ENCODE results near the gene RBM3. TPM values are rescaled to one million over a fixed set of nuclear protein-coding genes. Genes with fewer than 3 reads are reported as not detected.

Gene RBM3
- total RNA-seq, 3 donors from 2014 or later (not counting 1 experiment from before 2014, with no cell fraction given) = 356 to 419 (median 366) TPM

DNA sequence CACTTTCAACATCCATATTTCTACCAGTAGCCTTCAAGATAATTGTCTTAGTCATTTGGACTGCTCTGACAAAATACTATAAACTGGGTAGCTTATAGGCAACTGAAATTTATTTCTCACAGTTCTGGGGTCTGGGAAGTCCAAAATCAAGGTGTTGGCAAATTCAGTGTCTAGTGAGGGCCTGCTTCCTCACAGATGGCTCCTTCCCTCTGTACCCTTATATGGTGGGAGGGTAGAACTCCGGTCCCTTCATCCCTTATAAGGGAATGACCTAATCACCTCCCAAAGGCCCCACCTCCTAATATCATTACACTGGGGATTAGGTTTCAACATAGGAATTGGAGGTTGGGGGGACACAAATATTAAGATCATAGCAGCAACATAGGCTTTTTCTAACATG is 42.1 kb upstream of the RBM3 start:
- Histone ChIP-seq H3K4me3 (ENCODE audit: low read length) (no peak overlapping the region), H3K27ac (ENCODE audit: low read length) (peak overlapping the region; percentile 86), H3K36me3 (ENCODE audit: control insufficient read depth, insufficient read depth, low read length) (peaks cover 12% of the 10 kb centered on the region), H3K9me3 (ENCODE audit: control insufficient read depth, insufficient read depth, low read length) (no peaks in the 10 kb centered on the region), H3K4me1 (ENCODE audit: control insufficient read depth, insufficient read depth, low read length) (peaks cover 13% of the 10 kb centered on the region), H3K27me3 (ENCODE audit: control insufficient read depth, insufficient read depth, low read length) (no peaks in the 10 kb centered on the region)
- Mint-ChIP-seq H3K27me3 (ENCODE audit: low read depth in 2 of 2) (no peaks in the 10 kb centered on the region), H3K9me3 (no peaks in the 10 kb centered on the region), H3K4me3 (peak overlapping the region; percentile 32), H3K27ac (peak overlapping the region; percentile 83 to 99), H3K36me3 (no peaks in the 10 kb centered on the region), H3K4me1 (peaks cover 10 to 50% of the 10 kb centered on the region in 2 donors)
- intact Hi-C loops (cut with micrococcal nuclease) = no loop called here
- DNase-seq (no peak), ATAC-seq (peak in 2 of 3 donors; percentile 27 to 52)
- TF ChIP-seq, protein P1, sequence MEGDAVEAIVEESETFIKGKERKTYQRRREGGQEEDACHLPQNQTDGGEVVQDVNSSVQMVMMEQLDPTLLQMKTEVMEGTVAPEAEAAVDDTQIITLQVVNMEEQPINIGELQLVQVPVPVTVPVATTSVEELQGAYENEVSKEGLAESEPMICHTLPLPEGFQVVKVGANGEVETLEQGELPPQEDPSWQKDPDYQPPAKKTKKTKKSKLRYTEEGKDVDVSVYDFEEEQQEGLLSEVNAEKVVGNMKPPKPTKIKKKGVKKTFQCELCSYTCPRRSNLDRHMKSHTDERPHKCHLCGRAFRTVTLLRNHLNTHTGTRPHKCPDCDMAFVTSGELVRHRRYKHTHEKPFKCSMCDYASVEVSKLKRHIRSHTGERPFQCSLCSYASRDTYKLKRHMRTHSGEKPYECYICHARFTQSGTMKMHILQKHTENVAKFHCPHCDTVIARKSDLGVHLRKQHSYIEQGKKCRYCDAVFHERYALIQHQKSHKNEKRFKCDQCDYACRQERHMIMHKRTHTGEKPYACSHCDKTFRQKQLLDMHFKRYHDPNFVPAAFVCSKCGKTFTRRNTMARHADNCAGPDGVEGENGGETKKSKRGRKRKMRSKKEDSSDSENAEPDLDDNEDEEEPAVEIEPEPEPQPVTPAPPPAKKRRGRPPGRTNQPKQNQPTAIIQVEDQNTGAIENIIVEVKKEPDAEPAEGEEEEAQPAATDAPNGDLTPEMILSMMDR (IDR thresholded peaks at IDR 0.05) = no peak
- WGBS (ENCODE audit: insufficient coverage) = no CpG with 5 or more reads among the region's 1 CpG

DNA sequence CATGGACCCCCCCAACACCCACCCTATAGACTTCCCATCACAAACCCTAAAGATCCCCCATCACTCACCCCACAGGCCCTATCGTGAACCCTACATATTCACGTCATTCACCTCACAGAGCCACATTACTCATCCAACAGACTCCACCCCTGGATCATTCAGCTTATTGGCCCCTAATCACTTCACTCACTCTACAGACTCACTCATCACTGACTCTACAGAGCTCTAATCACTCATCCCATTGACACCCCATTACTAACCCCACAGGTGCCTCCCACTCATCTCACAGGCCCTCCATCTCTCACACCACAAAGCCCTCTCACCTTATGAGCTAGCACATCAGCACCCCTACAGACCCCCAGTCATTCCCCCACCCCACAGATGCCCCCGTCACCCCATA is 41.1 kb upstream of the RBM3 start:
- no peak overlapping the region for H3K4me3 Mint-ChIP-seq
- Histone ChIP-seq H3K27me3 (ENCODE audit: control insufficient read depth, insufficient read depth, low read length) (no peaks in the 10 kb centered on the region), H3K4me3 (ENCODE audit: low read length) (no peak overlapping the region), H3K4me1 (ENCODE audit: control insufficient read depth, insufficient read depth, low read length) (peaks cover 13% of the 10 kb centered on the region), H3K27ac (ENCODE audit: low read length) (no peak overlapping the region), H3K36me3 (ENCODE audit: control insufficient read depth, insufficient read depth, low read length) (peaks cover 6% of the 10 kb centered on the region), H3K9me3 (ENCODE audit: control insufficient read depth, insufficient read depth, low read length) (no peaks in the 10 kb centered on the region)
- H3K27me3 Mint-ChIP-seq (ENCODE audit: low read depth in 2 of 2) = no peaks in the 10 kb centered on the region
- ATAC-seq (no peak), DNase-seq (no peak)
- 100% methylated on average over 3 of the region's 3 CpGs for WGBS (ENCODE audit: insufficient coverage)
- TF ChIP-seq, protein P1 (IDR thresholded peaks at IDR 0.05) = no peak
- peaks cover 10 to 50% of the 10 kb centered on the region in 2 donors for H3K4me1 Mint-ChIP-seq
- H3K36me3 Mint-ChIP-seq = no peaks in the 10 kb centered on the region
- intact Hi-C loops (cut with micrococcal nuclease) = no loop called here
- peak overlapping the region; percentile 83 to 99 for H3K27ac Mint-ChIP-seq
- no peaks in the 10 kb centered on the region for H3K9me3 Mint-ChIP-seq

DNA sequence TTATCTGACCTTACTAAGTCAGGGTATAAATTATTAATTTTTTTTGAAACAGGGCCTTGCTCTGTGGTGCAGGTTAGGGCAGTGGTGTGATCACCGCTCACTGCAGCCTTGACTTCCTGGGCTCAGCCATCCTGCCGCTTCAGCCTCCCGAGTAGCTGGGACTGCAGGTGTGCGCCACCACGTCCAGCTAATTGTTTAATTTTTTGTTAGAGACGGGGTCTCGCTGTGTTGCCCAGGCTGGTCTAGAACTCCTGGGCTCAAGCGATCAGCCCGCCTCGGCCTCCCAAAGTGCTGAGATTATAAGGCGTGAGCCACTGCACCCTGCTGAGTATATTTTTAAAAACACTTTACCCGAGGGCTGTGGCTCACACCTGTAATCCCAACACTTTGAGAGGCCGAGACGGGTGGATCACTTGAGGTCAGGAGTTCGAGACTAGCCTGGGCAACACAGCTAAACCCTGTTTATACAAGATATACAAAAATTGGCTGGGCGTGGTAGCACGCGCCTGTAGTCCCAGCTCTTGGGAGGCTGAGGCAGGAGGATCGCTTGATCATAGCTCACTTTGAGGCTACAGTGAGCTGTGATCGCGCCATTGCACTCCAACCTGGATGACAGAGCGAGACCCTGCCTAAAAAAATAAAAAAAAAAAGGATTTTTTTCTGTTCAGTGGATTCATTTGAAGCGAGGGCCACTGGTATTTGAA is 35.5 kb upstream of the RBM3 start:
- peak overlapping the region; percentile 77 to 94 for H3K27ac Mint-ChIP-seq
- no peak for ATAC-seq
- no peaks in the 10 kb centered on the region for H3K9me3 Mint-ChIP-seq
- TF ChIP-seq, protein P1 (IDR thresholded peaks at IDR 0.05) = no peak
- no peaks in the 10 kb centered on the region for H3K27me3 ChIP-seq (ENCODE audit: control insufficient read depth, insufficient read depth, low read length)
- H3K9me3 ChIP-seq (ENCODE audit: control insufficient read depth, insufficient read depth, low read length) = no peaks in the 10 kb centered on the region
- peaks cover 17 to 36% of the 10 kb centered on the region in 2 donors for H3K4me1 Mint-ChIP-seq
- DNase-seq = peak in 1 of 2 donors; percentile 3
- no peaks in the 10 kb centered on the region for H3K27me3 Mint-ChIP-seq (ENCODE audit: low read depth in 2 of 2)
- 76% methylated on average over 22 of the region's 23 CpGs for WGBS (ENCODE audit: insufficient coverage)
- intact Hi-C loops (cut with micrococcal nuclease) = loop anchor here (1.0 kb wide), 2 partner anchors 36 to 62 kb away; partner anchors contain the start of genes FTSJ1 and RBM3
- no peak overlapping the region for H3K4me3 ChIP-seq (ENCODE audit: low read length)
- H3K36me3 ChIP-seq (ENCODE audit: control insufficient read depth, insufficient read depth, low read length) = no peaks in the 10 kb centered on the region
- peak overlapping the region; percentile 95 for H3K27ac ChIP-seq (ENCODE audit: low read length)
- H3K4me3 Mint-ChIP-seq = no peak overlapping the region
- no peaks in the 10 kb centered on the region for H3K36me3 Mint-ChIP-seq
- peaks cover 21% of the 10 kb centered on the region for H3K4me1 ChIP-seq (ENCODE audit: control insufficient read depth, insufficient read depth, low read length)
